GM18520 (cell line): ENCODE data around the gene POLE.
"Not testable (repeated sequence)": the region's sequence is repeated elsewhere in the genome, so short reads cannot be mapped to it uniquely, and the experiment has no call there.

Experiments
- ATAC-seq: cut with Tn5 transposase; IDR thresholded peaks from one replicate; pipeline ENCODE4 v1.9.1; 2021; ENCODE audit not compliant: unreplicated experiment

Gene POLE

DNA sequence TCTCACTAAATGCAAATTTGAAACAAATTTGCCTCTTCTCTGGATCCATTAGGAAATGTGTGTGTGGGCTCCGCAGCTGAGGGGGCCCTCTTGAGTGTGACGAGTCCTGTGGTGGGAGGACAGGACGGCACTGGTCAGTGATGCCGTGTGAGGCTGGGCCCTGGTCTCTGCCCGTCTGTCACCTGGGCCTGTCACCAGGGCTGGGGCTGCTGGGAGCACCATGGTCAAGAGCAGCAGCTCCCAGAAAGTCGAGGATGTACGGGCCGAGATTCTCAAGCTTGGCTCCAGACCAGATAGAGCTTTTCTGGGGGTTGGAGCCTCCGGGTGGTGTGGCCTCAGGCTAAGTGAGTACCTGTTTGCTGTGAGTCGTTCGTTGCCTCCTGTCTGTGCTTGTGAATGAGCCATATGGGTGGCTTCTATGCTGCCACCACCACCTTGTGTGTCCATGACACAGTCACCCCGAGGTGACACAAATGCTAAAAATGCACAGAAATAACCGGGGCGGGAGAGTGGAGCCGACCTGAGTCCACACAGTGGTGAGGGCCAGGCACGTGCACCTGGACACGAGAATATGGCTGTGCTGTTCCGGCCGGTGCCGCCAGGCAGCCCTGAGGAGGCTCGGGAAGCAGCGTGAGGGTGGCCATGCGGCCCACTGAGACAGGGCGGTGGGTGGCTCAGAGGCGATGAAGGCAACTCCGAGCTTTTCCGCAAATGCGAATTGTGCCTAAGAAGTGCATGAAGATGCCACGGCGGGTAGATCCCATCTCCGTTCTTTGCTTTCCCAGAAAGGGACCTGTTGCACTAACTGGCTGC lies 32.2 kb upstream of the POLE start:
- ATAC-seq: no peak

DNA sequence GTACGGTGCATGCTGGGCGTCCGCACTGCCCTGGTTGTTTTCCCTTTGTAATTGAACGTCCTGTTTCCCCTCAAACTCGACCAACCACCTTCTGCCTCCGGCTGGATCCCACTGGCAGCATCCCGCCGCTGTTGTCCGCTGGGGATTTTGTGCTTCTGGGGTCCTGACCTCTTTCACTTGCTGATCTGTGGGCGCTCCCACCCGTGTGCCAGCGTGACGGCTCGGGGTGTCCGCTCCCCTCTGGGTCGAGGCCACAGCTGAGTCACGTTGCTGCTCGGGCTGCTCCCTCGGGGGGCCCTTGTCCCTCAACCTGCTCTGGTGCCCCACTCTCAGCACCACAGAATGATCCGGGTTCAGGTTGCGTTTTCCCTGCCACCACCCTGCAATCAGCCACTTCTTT lies 31.5 kb upstream of the POLE start:
- no peak for ATAC-seq

DNA sequence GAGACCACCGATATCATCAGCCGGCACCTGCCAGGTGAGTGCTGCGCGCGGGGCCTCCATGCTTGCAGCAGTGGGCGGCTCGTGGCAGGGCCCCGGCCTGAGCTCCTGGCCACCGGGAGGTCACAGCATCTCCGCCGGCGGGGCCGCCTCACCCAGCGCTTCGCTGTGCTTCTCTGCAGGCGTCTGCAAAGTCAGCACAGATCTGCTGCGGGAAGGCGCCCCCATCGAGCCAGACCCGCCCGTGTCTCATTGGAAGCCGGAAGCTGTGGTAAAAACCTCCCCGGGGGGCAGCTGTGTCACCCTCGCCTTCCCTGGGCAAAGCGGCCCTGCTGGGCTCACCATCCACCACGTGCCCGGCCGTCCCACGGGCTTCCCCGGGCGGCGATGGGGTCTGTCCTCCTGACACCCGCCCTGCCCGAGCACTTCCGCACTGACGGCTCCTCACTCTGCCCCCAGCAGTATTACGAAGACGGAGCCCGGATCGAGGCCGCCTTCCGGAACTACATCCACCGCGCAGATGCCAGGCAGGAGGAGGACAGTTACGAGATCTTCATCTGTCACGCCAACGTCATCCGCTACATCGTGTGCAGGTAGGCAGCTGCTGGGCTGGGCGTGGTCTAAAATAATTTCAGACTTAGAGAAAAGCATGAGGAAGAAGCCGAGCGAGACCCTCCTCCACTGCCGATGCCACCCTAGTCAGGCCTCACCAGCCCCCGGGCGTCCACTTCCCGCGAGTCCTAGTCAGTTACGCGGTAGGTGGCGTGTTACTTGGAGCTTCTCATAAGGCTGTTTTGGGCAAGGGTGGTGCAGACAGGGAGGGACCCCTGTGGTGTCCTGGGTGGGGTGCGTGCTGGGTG lies 30.6 kb upstream of the POLE start:
- ATAC-seq: no peak

DNA sequence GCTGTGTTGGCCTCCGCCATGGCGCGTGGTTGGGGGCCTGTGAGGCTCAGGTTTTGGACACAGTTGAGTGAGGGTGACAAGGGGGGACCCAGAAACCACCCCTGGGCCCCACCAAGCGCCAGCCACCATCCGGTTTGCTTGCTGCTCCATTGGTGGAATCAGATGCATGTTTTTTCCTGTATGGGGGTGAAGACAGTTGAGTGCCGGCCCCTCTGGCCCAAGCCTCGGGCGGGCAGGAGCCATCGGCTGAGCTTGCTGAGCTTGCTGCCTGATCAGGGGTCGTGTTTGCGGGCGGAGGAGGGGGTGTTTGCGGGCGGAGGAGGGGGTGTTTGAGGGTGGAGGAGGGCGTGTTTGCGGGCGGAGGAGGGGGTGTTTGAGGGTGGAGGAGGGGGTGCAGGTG lies 29.9 kb upstream of the POLE start:
- no peak for ATAC-seq

DNA sequence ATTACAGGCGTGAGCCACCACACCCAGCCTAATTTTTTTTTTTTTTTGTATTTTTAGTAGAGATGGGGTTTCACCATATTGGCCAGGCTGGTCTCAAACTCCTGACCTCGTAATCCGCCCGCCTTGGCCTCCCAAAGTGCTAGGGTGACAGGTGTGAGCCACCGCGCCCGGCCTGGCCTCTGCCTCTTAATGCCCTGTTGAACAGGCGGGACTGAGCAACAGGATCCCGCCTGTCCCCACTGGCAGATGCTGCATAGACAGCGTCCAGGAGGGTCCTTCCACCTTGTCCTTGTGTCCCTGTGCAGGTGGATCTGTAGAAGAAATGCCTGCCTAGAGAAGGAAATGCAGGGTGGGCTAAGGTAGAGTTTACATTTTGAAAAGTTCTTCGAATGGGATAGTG lies 29.2 kb upstream of the POLE start:
- no peak for ATAC-seq

DNA sequence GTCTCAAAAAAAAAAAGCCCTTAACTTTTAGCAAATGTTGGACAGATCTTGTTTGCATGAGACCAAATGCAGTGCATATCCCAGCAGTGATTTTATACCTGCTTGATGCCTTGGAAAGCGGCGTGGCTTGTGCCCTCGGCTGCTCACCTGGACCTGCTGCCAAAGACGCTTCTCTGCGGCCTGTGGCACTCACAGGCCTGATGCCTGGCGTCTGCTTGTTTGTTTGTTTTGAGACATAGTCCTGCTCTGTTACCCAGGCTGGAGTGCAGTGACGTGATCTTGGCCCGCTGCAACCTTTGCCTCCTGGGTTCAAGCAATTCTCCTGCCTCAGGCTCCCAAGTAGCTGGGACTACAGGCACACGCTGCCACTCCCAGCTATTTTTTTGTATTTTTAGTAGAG lies 28.7 kb upstream of the POLE start:
- no peak for ATAC-seq

GRCh38 chr12:132713123-132713522 lies 26.0 kb upstream of the POLE start:
- no peak for ATAC-seq

- ATAC-seq: no peak
These were observed 24.1 kb upstream of the POLE start for GRCh38 chr12:132711080-132711843.

DNA sequence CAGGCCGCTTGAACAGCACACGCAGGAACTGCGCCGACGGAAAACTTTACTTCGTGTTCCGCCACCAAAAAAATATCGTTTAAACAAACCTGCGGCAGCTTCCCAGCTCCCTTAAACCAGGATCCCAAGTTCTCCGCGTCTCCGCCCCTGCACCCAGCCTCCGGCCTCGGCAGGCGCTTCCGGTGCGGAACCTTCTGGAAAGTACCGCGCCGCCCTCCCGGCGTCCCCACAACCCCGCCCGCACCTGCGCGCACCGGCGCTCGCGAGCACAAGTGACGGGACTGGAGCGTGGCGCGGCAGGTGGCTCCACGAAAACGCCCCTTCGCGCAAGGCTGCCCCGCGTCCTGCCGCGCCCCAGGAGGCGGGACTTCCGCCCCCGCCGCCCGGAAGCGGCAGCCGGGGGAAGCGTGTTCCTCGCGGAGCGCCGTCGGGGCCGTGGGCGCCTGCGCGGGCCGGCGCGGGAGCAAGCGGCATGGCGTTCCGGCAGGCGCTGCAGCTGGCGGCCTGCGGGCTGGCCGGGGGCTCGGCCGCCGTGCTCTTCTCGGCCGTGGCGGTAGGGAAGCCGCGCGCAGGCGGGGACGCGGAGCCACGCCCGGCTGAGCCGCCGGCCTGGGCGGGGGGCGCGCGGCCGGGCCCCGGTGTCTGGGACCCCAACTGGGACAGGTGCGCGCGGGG lies 23.4 kb upstream of the POLE start, which contains the start of gene PGAM5:
Gene PGAM5, plus strand, starts transcription at position 438 of the 675 bp plus-strand sequence. Its CDS starts 35 bp downstream, at position 473.
- peak; percentile 88 for ATAC-seq

- ATAC-seq: peak; percentile 11
These were observed 22.9 kb upstream of the POLE start for GRCh38 chr12:132710043-132710404.

- no peak for ATAC-seq
These were observed 21.0 kb upstream of the POLE start for GRCh38 chr12:132708150-132708549.

GRCh38 chr12:132707241-132707640 lies 20.1 kb upstream of the POLE start:
- no peak for ATAC-seq

- no peak for ATAC-seq
These were observed 16.5 kb upstream of the POLE start for GRCh38 chr12:132703641-132704040.

- ATAC-seq: no peak
These were observed 15.5 kb upstream of the POLE start for GRCh38 chr12:132702640-132703039.

GRCh38 chr12:132700212-132700822 lies 13.2 kb upstream of the POLE start:
- ATAC-seq: no peak

DNA sequence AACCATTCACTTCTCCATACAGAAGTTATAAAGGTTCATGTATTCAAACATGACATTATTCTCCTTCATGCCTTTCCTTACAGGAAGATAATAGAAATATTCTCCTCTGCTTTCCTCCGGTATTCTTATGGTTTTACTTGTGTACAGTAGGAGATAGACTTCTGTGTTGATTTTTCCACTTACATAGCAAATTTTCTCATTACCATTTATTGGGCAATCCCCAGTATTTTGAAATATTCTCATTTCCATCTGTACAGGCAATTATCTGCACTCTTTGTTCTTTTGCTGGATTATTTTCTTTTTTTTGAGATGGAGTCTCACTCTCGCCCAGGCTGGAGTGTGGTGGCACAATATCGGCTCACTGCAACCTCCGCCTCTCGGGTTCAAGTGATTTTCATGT lies 11.2 kb upstream of the POLE start:
- no peak for ATAC-seq

DNA sequence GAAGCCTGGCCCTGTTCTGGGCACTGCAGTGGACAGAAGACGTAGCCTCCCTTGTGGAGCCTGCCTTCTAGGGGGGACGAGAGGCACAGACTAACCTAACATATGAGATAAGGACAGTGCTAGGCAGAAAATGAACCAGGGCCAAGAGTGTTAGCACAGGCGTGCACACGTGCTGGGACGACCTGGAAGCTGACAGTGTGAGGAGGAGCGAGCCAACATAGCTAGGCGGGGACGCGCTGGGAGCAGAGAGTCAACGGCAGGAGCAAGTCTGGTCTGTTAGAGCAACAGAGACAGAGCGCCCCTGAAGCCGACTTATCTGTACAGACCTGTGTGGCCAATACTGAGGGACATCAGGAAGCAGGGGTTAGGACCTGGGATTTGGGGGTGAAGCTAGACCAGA lies 8.3 kb upstream of the POLE start:
- no peak for ATAC-seq

GRCh38 chr12:132694888-132695287 lies 7.7 kb upstream of the POLE start:
- ATAC-seq: not testable (repeated sequence)

DNA sequence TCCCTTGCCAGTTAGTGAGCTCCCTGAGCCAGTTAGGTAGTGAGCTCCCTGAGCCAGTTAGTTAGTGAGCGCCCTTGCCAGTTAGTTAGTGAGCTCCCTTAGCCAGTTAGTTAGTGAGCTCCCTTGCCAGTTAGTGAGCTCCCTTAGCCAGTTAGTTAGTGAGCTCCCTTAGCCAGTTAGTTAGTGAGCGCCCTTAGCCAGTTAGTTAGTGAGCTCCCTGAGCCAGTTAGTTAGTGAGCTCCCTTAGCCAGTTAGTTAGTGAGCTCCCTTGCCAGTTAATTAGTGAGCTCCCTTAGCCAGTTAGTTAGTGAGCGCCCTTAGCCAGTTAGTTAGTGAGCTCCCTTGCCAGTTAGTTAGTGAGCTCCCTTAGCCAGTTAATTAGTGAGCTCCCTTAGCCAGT lies 4.9 kb upstream of the POLE start:
- ATAC-seq: not testable (repeated sequence)

DNA sequence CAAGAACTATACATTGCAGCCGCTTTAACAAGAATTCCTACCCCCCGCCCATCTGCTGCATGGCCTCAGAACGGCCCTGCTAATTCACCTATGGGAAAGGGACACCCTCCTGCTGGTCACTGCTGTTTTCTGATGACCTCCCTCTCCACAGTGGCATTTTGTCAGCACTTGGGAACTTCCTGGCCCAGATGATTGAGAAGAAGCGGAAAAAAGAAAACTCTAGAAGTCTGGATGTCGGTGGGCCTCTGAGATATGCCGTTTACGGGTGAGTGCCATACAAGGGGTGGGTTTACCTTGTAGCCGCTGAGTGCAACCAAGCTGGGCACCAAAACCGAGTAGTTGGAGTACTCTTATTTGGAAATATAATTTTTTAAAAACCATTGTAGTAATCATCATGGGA lies 3.0 kb upstream of the POLE start:
- ATAC-seq: no peak
